Hair follicular keratinocyte (primary cell): Measurements from ENCODE around the gene SIVA1. TPM values are rescaled to one million over a fixed set of nuclear protein-coding genes. Genes with fewer than 3 reads are reported as not detected.

ENCODE experiments used
- total RNA-seq: library from RNA; depleted of rRNA; stranded (reverse); fragments of >200 nt; gene quantifications from 2 replicates; pipeline ENCODE4 v1.2.3, GENCODE V29; 2015

The SIVA1 gene
- 208 and 416 TPM in 2 replicates for total RNA-seq

GRCh38 chr14:104752735-104753527 is at the start of gene SIVA1:
Gene SIVA1, plus strand, starts transcription at chr14:104753147. Its CDS starts 55 bp downstream, at chr14:104753202.

GRCh38 chr14:104723651-104724406 is 29.1 kb upstream of the SIVA1 start, which contains the start of gene ADSS1:
Gene ADSS1, plus strand, starts transcription at chr14:104724229. Its CDS starts 42 bp downstream, at chr14:104724271.

DNA sequence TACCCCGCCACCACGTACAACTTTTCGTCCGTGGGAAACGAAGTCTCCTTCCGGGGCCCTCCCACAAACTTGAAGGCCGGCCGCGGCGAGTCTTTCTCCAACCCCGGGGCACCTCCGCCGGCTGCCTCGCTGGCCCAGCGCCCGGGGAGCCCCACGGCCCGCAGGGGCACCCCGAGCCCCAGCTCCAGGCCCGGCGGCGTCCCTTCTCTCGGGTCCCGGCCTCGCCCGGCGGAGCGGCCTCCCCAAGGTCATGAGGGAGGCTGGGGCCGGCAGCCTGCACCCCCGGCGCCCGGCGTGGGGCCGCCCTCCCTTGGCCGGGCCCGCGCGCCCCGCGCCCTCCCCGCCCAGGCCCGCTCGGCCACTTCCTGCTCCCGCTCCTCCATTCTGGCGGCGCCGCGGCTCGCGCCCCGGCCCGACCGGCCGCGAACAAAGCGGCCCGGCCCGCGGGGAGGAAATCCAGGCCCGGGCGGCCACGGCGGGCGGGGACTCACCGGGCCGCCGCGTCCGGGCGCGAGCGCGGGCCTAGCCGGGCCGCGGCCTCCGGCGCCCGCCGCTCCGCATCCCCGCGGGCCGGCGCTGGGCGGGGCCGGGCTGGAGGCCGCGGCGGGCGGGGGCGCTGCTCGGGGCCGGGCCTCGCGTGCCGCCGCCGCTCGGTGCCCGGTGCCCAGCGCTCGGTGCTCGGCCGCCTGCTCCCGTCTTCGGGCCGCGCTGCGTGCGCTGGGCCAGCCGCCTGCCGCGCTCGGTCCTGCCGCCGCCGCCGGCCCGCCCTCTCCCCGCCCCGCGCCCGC is 42.2 kb downstream of the SIVA1 start, which contains the start of gene AKT1:
AKT1 (minus strand) TSS at position 756 of the 788 bp plus-strand sequence. CDS start 3,105 bp downstream, outside the sequence.

GRCh38 chr14:104800771-104801519 is 48.0 kb downstream of the SIVA1 start, which contains the start of gene ZBTB42:
Gene ZBTB42, plus strand, starts transcription at chr14:104801101. Its CDS starts 97 bp downstream, at chr14:104801198.

Other genes starting within 250 kb of the SIVA1 start
- gene C14orf180, start 173.4 kb upstream of the SIVA1 start, total RNA-seq = not detected in 2 replicates
- gene TMEM179, start 148.4 kb upstream of the SIVA1 start, total RNA-seq = not detected in 2 replicates
- 60.9 and 73.5 TPM in 2 replicates for gene INF2, start 63.5 kb upstream of the SIVA1 start, total RNA-seq
- 0.91 and 5.7 TPM in 2 replicates for gene ADSS1, start 28.9 kb upstream of the SIVA1 start, total RNA-seq
- gene AKT1, start 42.6 kb downstream of the SIVA1 start, total RNA-seq = 110 and 118 TPM in 2 replicates
- gene ZBTB42, start 48.0 kb downstream of the SIVA1 start, total RNA-seq = 2.3 and 2.7 TPM in 2 replicates
- gene CEP170B, start 112.1 kb downstream of the SIVA1 start, total RNA-seq = 34.9 and 41.1 TPM in 2 replicates
- gene PLD4, start 171.7 kb downstream of the SIVA1 start, total RNA-seq = not detected in 2 replicates
- 45.8 and 198 TPM in 2 replicates for gene AHNAK2, start 225.2 kb downstream of the SIVA1 start, total RNA-seq
- gene CLBA1, start 232.6 kb downstream of the SIVA1 start, total RNA-seq = 7.3 and 7.9 TPM in 2 replicates